Urothelium cell line (cell line): ENCODE results near the gene LINGO3.
"Not testable (repeated sequence)": the region's sequence is repeated elsewhere in the genome, so short reads cannot be mapped to it uniquely, and the experiment has no call there.

Experiments used
- DNase-seq: peaks from one replicate; pipeline ENCODE4 v3.0.0; 2011; ENCODE audit warnings: low spot score, mixed read lengths
- FAIRE-seq: peaks from 2 replicates; lab custom pipeline; 2011; peaks lifted over from hg19 to GRCh38; lab: Jason Lieb, UNC

The LINGO3 gene

GRCh38 chr19:2308114-2308556 is at the start of gene LINGO3:
Gene LINGO3, minus strand, starts transcription at chr19:2308154. Its CDS starts 16,378 bp downstream, at chr19:2291776.
- FAIRE-seq, result no peak
- DNase-seq, result no peak

GRCh38 chr19:2356036-2356646 is 48.2 kb upstream of the LINGO3 start:
- FAIRE-seq (no peak), DNase-seq (no peak)

- no peak for DNase-seq
- no peak for FAIRE-seq
These were observed 47.4 kb upstream of the LINGO3 start for GRCh38 chr19:2355168-2356035.

- DNase-seq (no peak), FAIRE-seq (no peak)
These were observed 46.7 kb upstream of the LINGO3 start for GRCh38 chr19:2354670-2355069.

GRCh38 chr19:2353887-2354592 is 46.1 kb upstream of the LINGO3 start:
- no peak for FAIRE-seq
- DNase-seq, result no peak

- FAIRE-seq (no peak), DNase-seq (no peak)
These were observed 45.4 kb upstream of the LINGO3 start for GRCh38 chr19:2353159-2353886.

- no peak for DNase-seq
- no peak for FAIRE-seq
These were observed 44.2 kb upstream of the LINGO3 start for GRCh38 chr19:2352121-2352520.

GRCh38 chr19:2351591-2351990 is 43.6 kb upstream of the LINGO3 start:
- no peak for DNase-seq
- no peak for FAIRE-seq

GRCh38 chr19:2350656-2351055 is 42.7 kb upstream of the LINGO3 start:
- no peak for DNase-seq
- no peak for FAIRE-seq

- not testable (repeated sequence) for FAIRE-seq, DNase-seq
These were observed 41.9 kb upstream of the LINGO3 start for GRCh38 chr19:2349818-2350217.

- DNase-seq (no peak), FAIRE-seq (no peak)
These were observed 38.1 kb upstream of the LINGO3 start for GRCh38 chr19:2345794-2346663.

GRCh38 chr19:2345076-2345475 is 37.1 kb upstream of the LINGO3 start:
- no peak for FAIRE-seq
- no peak for DNase-seq

- no peak for DNase-seq
- FAIRE-seq, result no peak
These were observed 36.5 kb upstream of the LINGO3 start for GRCh38 chr19:2344381-2344870.

GRCh38 chr19:2343289-2343982 is 35.5 kb upstream of the LINGO3 start:
- FAIRE-seq, result no peak
- no peak for DNase-seq

GRCh38 chr19:2342656-2343288 is 34.8 kb upstream of the LINGO3 start:
- DNase-seq (no peak), FAIRE-seq (no peak)

- no peak for FAIRE-seq
- DNase-seq, result no peak
These were observed 34.0 kb upstream of the LINGO3 start for GRCh38 chr19:2341982-2342381.

GRCh38 chr19:2341244-2341751 is 33.3 kb upstream of the LINGO3 start:
- FAIRE-seq, result no peak
- DNase-seq, result no peak

- FAIRE-seq, result no peak
- DNase-seq, result no peak
These were observed 32.7 kb upstream of the LINGO3 start for GRCh38 chr19:2340496-2341243.
